HepG2 (cell line): Measurements from ENCODE around the gene C9orf50. TPM values are rescaled to one million over a fixed set of nuclear protein-coding genes. Genes with fewer than 3 reads are reported as not detected.

ENCODE experiments used
- FOXO1 ChIP-seq: sonication (generic); formaldehyde crosslinking; IDR thresholded peaks from 2 replicates; pipeline ENCODE4 v1.4.0; 2020; ENCODE audit warnings: missing genetic modification reagents
- IRF9 ChIP-seq: sonication (generic); formaldehyde crosslinking; IDR thresholded peaks from 2 replicates; pipeline ENCODE4 v1.8.0; 2022; ENCODE audit warnings: missing genetic modification reagents, mild to moderate bottlenecking, borderline replicate concordance
- KLF11 ChIP-seq: IDR thresholded peaks from 2 replicates; pipeline ENCODE4 v1.6.1; 2016; ENCODE audit warnings: missing compliant biosample characterization
- NCOR1 ChIP-seq: fragments of 200-600 bp; sonication (generic); IDR thresholded peaks from 2 replicates; pipeline ENCODE4 v1.7.0; 2017; ENCODE audit warnings: antibody characterized with exemption, low read length, borderline replicate concordance
- ZHX1 ChIP-seq: sonication (generic); formaldehyde crosslinking; IDR thresholded peaks from 2 replicates; pipeline ENCODE4 v1.8.1; 2022; ENCODE audit warnings: low read depth, mild to moderate bottlenecking, missing genetic modification reagents
- ZNF180 ChIP-seq: sonication (generic); formaldehyde crosslinking; IDR thresholded peaks from 2 replicates; pipeline ENCODE4 v1.4.0; 2020; ENCODE audit warnings: low read depth, missing genetic modification reagents, borderline replicate concordance
- ZNF850 ChIP-seq: sonication (generic); formaldehyde crosslinking; conservative IDR thresholded peaks from 2 replicates; pipeline ENCODE4 v1.9.0; 2021; ENCODE audit warnings: mild to moderate bottlenecking, missing genetic modification reagents
- polyA plus RNA-seq, 8 experiments: library from polyadenylated mRNA; depleted of rRNA in 3 of 8; stranded (reverse) in 7 of 8; unstranded in 1 of 8; fragments of >200 nt; fragmentation: Illumina TruSeq in 4 of 8; extraction: Trizol in 4 of 8; gene quantifications; 2 replicates each; pipeline versions ENCODE4 v1.2.1 to v1.2.3, GENCODE V29; 2011 to 2016; ENCODE audit warnings: low read depth in 4 of 8, missing spikeins in 1 of 8, mixed read lengths in 1 of 8; ENCODE audit not compliant: insufficient read depth in 1 of 8
- total RNA-seq, 5 experiments: library from RNA; depleted of rRNA; stranded (reverse); fragments of >200 nt; fragmentation: Illumina TruSeq; extraction: Trizol; gene quantifications; 2 replicates each; pipeline ENCODE4 v1.2.3, GENCODE V29; 2016; ENCODE audit warnings: low read depth in 1 of 5
- TF ChIP-seq, protein P1 (sequence below): sonication (generic); formaldehyde crosslinking; IDR thresholded peaks from 2 replicates; pipeline ENCODE4 v1.4.0; 2020; ENCODE audit warnings: missing genetic modification reagents
- TF ChIP-seq, protein P2 (sequence below): sonication (generic); formaldehyde crosslinking; IDR thresholded peaks from 2 replicates; pipeline ENCODE4 v1.5.0; 2020; ENCODE audit warnings: mild to moderate bottlenecking, missing genetic modification reagents
- TF ChIP-seq, protein P3 (sequence below), 2 experiments: fragments of 450-650 bp in 1 of 2; sonication (generic) in 1 of 2; formaldehyde crosslinking; IDR thresholded peaks; 2 replicates each; pipeline versions ENCODE4 v1.5.0 to v1.8.0; 2020 to 2022; ENCODE audit warnings: mild to moderate bottlenecking in 1 of 2, missing genetic modification reagents in 1 of 2
- TF ChIP-seq, protein P4 (sequence below): sonication (generic); formaldehyde crosslinking; conservative IDR thresholded peaks from 2 replicates; pipeline ENCODE4 v1.4.0; 2020; ENCODE audit warnings: missing genetic modification reagents

Gene C9orf50
- total and polyA plus RNA-seq, 2 of the 13 experiments (the other 11 are each of a cell fraction or from before 2014, with no cell fraction given): not detected

DNA sequence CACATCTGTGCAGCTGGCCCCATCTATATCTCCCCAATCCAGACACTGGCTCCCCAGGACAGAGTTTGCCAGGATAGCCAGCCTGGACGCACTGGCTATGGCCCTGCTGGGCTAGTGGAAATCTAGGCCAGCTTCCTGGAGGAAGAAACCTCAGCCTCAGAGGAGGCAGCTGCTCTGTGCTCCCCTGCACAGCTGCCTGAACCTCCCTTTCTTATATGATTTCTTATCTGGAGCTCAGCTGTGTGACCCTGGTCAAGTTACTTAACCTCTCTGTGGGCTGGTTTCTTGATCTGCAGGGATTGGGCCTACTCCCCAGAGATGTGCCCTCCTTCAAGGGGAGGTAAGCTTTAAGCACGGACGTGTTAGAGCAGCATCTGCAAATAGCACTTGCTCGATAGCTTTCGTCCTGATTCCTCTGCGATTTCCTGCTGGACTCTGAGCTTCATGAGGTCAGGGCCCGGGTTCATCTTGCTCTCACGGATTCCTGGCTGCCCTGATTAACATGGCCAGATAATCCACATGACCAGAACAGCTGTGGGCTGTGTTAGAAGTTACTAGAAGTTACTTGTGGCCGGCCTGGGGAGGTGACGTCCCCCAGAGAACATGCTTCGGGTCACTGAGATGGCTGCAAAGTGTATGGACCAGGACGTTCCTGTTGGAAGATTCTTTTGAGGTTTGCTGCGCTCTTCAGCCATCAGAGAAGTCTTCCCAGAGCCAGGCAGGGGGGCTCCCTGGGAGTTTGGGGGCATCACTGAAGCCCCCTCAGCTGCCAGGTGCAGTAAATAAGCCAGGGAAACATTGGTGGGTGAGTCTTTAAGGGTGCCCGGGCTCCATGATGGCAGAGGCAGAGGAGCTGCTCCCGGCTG is 14.5 kb downstream of the C9orf50 start (continued):
- TF ChIP-seq IRF9 (CRISPR knock-in tag): no peak; the same call in 1 of the 2 replicates
- TF ChIP-seq KLF11: peak; percentile 67; the same call in 1 of the 2 replicates
- TF ChIP-seq, protein P1, sequence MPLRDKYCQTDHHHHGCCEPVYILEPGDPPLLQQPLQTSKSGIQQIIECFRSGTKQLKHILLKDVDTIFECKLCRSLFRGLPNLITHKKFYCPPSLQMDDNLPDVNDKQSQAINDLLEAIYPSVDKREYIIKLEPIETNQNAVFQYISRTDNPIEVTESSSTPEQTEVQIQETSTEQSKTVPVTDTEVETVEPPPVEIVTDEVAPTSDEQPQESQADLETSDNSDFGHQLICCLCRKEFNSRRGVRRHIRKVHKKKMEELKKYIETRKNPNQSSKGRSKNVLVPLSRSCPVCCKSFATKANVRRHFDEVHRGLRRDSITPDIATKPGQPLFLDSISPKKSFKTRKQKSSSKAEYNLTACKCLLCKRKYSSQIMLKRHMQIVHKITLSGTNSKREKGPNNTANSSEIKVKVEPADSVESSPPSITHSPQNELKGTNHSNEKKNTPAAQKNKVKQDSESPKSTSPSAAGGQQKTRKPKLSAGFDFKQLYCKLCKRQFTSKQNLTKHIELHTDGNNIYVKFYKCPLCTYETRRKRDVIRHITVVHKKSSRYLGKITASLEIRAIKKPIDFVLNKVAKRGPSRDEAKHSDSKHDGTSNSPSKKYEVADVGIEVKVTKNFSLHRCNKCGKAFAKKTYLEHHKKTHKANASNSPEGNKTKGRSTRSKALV (CRISPR knock-in tag): no peak
- no peak for TF ChIP-seq ZNF180
- peak; percentile 24; the same call in 1 of the 2 replicates for TF ChIP-seq NCOR1
- TF ChIP-seq, protein P2, sequence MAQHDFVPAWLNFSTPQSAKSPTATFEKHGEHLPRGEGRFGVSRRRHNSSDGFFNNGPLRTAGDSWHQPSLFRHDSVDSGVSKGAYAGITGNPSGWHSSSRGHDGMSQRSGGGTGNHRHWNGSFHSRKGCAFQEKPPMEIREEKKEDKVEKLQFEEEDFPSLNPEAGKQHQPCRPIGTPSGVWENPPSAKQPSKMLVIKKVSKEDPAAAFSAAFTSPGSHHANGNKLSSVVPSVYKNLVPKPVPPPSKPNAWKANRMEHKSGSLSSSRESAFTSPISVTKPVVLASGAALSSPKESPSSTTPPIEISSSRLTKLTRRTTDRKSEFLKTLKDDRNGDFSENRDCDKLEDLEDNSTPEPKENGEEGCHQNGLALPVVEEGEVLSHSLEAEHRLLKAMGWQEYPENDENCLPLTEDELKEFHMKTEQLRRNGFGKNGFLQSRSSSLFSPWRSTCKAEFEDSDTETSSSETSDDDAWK: no peak
- TF ChIP-seq ZNF850 (CRISPR knock-in tag): no peak
- TF ChIP-seq FOXO1: peak; percentile 59; the same call in 1 of the 2 replicates
- TF ChIP-seq, protein P3, sequence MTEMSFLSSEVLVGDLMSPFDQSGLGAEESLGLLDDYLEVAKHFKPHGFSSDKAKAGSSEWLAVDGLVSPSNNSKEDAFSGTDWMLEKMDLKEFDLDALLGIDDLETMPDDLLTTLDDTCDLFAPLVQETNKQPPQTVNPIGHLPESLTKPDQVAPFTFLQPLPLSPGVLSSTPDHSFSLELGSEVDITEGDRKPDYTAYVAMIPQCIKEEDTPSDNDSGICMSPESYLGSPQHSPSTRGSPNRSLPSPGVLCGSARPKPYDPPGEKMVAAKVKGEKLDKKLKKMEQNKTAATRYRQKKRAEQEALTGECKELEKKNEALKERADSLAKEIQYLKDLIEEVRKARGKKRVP (CRISPR knock-in tag; IDR thresholded peaks at IDR 0.05): no peak
- TF ChIP-seq, protein P4, sequence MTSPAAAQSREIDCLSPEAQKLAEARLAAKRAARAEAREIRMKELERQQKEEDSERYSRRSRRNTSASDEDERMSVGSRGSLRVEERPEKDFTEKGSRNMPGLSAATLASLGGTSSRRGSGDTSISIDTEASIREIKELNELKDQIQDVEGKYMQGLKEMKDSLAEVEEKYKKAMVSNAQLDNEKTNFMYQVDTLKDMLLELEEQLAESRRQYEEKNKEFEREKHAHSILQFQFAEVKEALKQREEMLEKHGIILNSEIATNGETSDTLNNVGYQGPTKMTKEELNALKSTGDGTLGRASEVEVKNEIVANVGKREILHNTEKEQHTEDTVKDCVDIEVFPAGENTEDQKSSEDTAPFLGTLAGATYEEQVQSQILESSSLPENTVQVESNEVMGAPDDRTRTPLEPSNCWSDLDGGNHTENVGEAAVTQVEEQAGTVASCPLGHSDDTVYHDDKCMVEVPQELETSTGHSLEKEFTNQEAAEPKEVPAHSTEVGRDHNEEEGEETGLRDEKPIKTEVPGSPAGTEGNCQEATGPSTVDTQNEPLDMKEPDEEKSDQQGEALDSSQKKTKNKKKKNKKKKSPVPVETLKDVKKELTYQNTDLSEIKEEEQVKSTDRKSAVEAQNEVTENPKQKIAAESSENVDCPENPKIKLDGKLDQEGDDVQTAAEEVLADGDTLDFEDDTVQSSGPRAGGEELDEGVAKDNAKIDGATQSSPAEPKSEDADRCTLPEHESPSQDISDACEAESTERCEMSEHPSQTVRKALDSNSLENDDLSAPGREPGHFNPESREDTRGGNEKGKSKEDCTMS (CRISPR knock-in tag): no peak
- TF ChIP-seq ZHX1 (CRISPR knock-in tag): no peak
